HL-60 (cell line): ENCODE measurements around the gene JMJD4.

Experiments used
- DNase-seq, 2 experiments: peaks; one replicate each; pipeline ENCODE4 v3.0.0-alpha.2; 2010 to 2020; ENCODE audit warnings: low read depth in 1 of 2, low spot score in 1 of 2
- H3K27ac ChIP-seq: fragments of 250-450 bp; sonication (Bioruptor Pico); replicated peaks from 2 replicates; pipeline ENCODE4 v1.5.1; 2020; ENCODE audit warnings: mild to moderate bottlenecking, moderate library complexity
- H3K27me3 ChIP-seq: fragments of 250-450 bp; sonication (Bioruptor Pico); 2 replicates; pipeline ENCODE4 v1.5.1; 2021; ENCODE audit warnings: mild to moderate bottlenecking, moderate library complexity; ENCODE audit not compliant: insufficient read depth, poor library complexity, severe bottlenecking
- H3K4me3 ChIP-seq: replicated peaks from 2 replicates; pipeline ENCODE4 v1.5.1; 2011; ENCODE audit warnings: mild to moderate bottlenecking, control low read depth, low read length; ENCODE audit not compliant: insufficient read depth
- CTCF ChIP-seq: IDR thresholded peaks from one replicate; pipeline ENCODE4 v1.5.1; 2011; ENCODE audit warnings: low read length, control low read depth, inconsistent platforms; ENCODE audit not compliant: insufficient read depth
- GABPA ChIP-seq: IDR thresholded peaks from 2 replicates; pipeline ENCODE4 v1.6.1; 2012; ENCODE audit warnings: low read depth
- POLR2AphosphoS5 ChIP-seq: IDR thresholded peaks from 2 replicates; pipeline ENCODE4 v1.6.1; 2012; ENCODE audit warnings: low read depth
- REST ChIP-seq: IDR thresholded peaks from 2 replicates; pipeline ENCODE4 v1.6.1; 2012; ENCODE audit warnings: low read depth; ENCODE audit not compliant: insufficient replicate concordance
- SPI1 ChIP-seq: IDR thresholded peaks from 2 replicates; pipeline ENCODE4 v1.6.1; 2012; ENCODE audit warnings: low read depth, mild to moderate bottlenecking, borderline replicate concordance
- long read RNA-seq: library from polyadenylated mRNA; unstranded; transcript quantifications from one replicate; pipeline ENCODE4 v2.0.0, GENCODE V29; 2020

Gene JMJD4
- long read RNA-seq, transcript JMJD4-201 (6 exons, 2,595 nt) = major isoform, 50 of 60 reads
- long read RNA-seq, partial matches to known transcripts = 1 of 60 reads
- long read RNA-seq, other reads (novel, unspliced or antisense) = 7 of 60 reads

- TF ChIP-seq REST (no peak), SPI1 (peak; percentile 4; the same call in 1 of the 2 replicates), CTCF (no peak), POLR2AphosphoS5 (peak; percentile 90), GABPA (peak; percentile 98)
- Histone ChIP-seq H3K27me3 (no peaks in the 10 kb centered on the region), H3K4me3 (peak within 1 kb of the TSS; percentile 78), H3K27ac (peak within 1 kb of the TSS; percentile 82)
- DNase-seq = peak; percentile 87 to 91
These were observed at the start of gene JMJD4, which contains the start of gene SNAP47 for GRCh38 chr1:227734856-227735538. Gene JMJD4 (minus strand): TSS chr1:227735302. CDS start chr1:227735273, 29 bp downstream. Gene SNAP47 (plus strand): TSS chr1:227735435. CDS start chr1:227747737, 12,302 bp downstream.

GRCh38 chr1:227782226-227782625, 47.1 kb upstream of the JMJD4 start:
- H3K27ac ChIP-seq = no peak overlapping the region
- H3K27me3 ChIP-seq = peaks cover 10% of the 10 kb centered on the region
- TF ChIP-seq SPI1 = no peak
- no peak for TF ChIP-seq GABPA
- TF ChIP-seq POLR2AphosphoS5 = no peak
- no peak for TF ChIP-seq CTCF
- TF ChIP-seq REST = no peak

GRCh38 chr1:227781314-227781930, 46.3 kb upstream of the JMJD4 start:
- H3K27me3 ChIP-seq = peaks cover 1% of the 10 kb centered on the region
- no peak overlapping the region for H3K4me3 ChIP-seq
- no peak for TF ChIP-seq POLR2AphosphoS5
- no peak for TF ChIP-seq CTCF
- TF ChIP-seq GABPA = no peak
- no peak for TF ChIP-seq SPI1
- TF ChIP-seq REST = no peak
- DNase-seq = no peak
- H3K27ac ChIP-seq = no peak overlapping the region

More at GRCh38 chr1:227782226-227782625, 47.1 kb upstream of the JMJD4 start:
- DNase-seq = no peak
- no peak overlapping the region for H3K4me3 ChIP-seq
